ENCODE data around the gene SLCO2B1. TPM values are rescaled to one million over a fixed set of nuclear protein-coding genes. Genes with fewer than 3 reads are reported as not detected.

The SLCO2B1 gene
- total RNA-seq, 1 donor: not detected

DNA sequence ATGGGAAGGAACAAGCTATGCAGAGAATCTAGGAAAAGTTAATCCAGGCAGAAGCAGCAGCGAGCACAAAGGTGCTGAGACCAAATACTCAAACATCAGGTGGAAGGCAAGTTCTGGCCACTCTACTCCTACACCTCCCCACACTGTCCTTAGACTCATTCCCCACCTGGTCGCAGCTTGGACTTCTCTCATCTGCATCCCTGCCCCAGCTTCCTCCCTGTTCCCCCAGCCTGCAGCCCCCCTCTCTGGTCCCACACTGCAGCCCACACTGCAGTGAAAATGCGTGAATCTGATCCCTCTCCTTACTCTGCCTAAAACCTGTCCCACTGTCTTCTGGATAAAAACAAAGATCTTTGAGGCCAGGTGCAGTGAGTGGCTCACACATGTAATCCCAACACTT is 98.8 kb downstream of the SLCO2B1 start:
- no peak for DNase-seq (ENCODE audit: low read depth)
- TF ChIP-seq, protein P1, sequence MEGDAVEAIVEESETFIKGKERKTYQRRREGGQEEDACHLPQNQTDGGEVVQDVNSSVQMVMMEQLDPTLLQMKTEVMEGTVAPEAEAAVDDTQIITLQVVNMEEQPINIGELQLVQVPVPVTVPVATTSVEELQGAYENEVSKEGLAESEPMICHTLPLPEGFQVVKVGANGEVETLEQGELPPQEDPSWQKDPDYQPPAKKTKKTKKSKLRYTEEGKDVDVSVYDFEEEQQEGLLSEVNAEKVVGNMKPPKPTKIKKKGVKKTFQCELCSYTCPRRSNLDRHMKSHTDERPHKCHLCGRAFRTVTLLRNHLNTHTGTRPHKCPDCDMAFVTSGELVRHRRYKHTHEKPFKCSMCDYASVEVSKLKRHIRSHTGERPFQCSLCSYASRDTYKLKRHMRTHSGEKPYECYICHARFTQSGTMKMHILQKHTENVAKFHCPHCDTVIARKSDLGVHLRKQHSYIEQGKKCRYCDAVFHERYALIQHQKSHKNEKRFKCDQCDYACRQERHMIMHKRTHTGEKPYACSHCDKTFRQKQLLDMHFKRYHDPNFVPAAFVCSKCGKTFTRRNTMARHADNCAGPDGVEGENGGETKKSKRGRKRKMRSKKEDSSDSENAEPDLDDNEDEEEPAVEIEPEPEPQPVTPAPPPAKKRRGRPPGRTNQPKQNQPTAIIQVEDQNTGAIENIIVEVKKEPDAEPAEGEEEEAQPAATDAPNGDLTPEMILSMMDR (IDR thresholded peaks at IDR 0.05; ENCODE audit: insufficient read depth, low read depth, low read length): no peak
- no peak overlapping the region for H3K4me3 ChIP-seq (ENCODE audit: low read depth, low read length)

DNA sequence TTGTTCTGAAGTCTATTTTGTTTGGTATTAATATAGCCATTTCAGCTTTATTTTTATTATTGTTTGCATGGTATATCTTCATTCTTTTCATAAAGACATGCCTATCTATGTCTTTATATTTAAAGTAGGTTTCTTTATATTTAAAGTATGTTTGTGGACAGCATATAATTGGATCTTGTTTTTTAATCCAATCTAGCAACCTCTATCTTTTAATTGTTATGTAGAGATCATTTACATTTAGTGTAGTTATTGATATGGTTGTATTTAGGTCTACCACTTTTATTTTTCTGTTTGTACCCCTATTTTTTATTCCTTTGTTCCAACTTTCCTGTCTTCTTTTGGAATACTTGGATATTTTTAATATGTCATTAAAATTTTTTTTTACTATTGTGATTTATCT is 103.4 kb downstream of the SLCO2B1 start:
- TF ChIP-seq, protein P1 (IDR thresholded peaks at IDR 0.05; ENCODE audit: insufficient read depth, low read depth, low read length): no peak
- no peak for DNase-seq (ENCODE audit: low read depth)
- H3K4me3 ChIP-seq (ENCODE audit: low read depth, low read length): no peak overlapping the region

Other genes with a start within 250 kb of the SLCO2B1 start
- 7.8 and 9.7 TPM in 2 replicates for gene XRRA1, start 202.0 kb upstream of the SLCO2B1 start, total RNA-seq
- 14.7 and 20.3 TPM in 2 replicates for gene SPCS2, start 201.8 kb upstream of the SLCO2B1 start, total RNA-seq
- gene NEU3, start 162.2 kb upstream of the SLCO2B1 start, total RNA-seq: 6.4 and 11.2 TPM in 2 replicates
- gene OR2AT4, start 54.2 kb upstream of the SLCO2B1 start, total RNA-seq: not detected in 2 replicates
- gene TPBGL, start 89.7 kb downstream of the SLCO2B1 start, total RNA-seq: not detected in 2 replicates
- 27.1 and 33.2 TPM in 2 replicates for gene ARRB1, start 200.6 kb downstream of the SLCO2B1 start, total RNA-seq
- 1,703 and 1,758 TPM in 2 replicates for gene RPS3, start 248.4 kb downstream of the SLCO2B1 start, total RNA-seq

Data from fibroblast of villous mesenchyme (primary cell).